Chondrocyte (in vitro differentiated cells): ENCODE results near the gene MYO1B. TPM values are rescaled to one million over a fixed set of nuclear protein-coding genes. Genes with fewer than 3 reads are reported as not detected.
A peak's percentile ranks its signal among the peaks of the same experiment; 100 is the strongest.

Experiments
- DNase-seq: peaks from one replicate; pipeline ENCODE4 v3.0.0; 2021; ENCODE audit warnings: mixed read lengths, low spot score
- H3K27ac Mint-ChIP-seq: one replicate; pipeline ENCODE4 v1.8.0; 2021; ENCODE audit warnings: mild to moderate bottlenecking, moderate library complexity, mixed read lengths; ENCODE audit not compliant: unreplicated experiment
- H3K27me3 Mint-ChIP-seq: 2 replicates; pipeline ENCODE4 v1.8.0; 2021; ENCODE audit warnings: low read depth, mixed read lengths
- H3K36me3 Mint-ChIP-seq: 2 replicates; pipeline ENCODE4 v1.8.0; 2021; ENCODE audit warnings: low read depth, mixed read lengths
- H3K4me1 Mint-ChIP-seq: 2 replicates; pipeline ENCODE4 v1.8.0; 2021; ENCODE audit warnings: low read depth, mild to moderate bottlenecking, mixed read lengths
- H3K4me3 Mint-ChIP-seq: one replicate; pipeline ENCODE4 v1.8.0; 2021; ENCODE audit warnings: mild to moderate bottlenecking, moderate library complexity, mixed read lengths; ENCODE audit not compliant: unreplicated experiment
- H3K9me3 Mint-ChIP-seq: 2 replicates; pipeline ENCODE4 v1.8.0; 2021; ENCODE audit warnings: low read depth, mixed read lengths
- total RNA-seq: library from RNA; stranded (reverse); gene quantifications from 3 replicates; pipeline ENCODE4 v1.2.1, GENCODE V29; 2021
- TF ChIP-seq, protein P1 (sequence below): fragments of 200-600 bp; sonication (generic); IDR thresholded peaks from 2 replicates; pipeline ENCODE4 v1.5.0; 2021; ENCODE audit warnings: antibody characterized with exemption, mild to moderate bottlenecking, moderate library complexity

Gene MYO1B
- total RNA-seq, 1 donor from 2014 or later = 114 TPM

DNA sequence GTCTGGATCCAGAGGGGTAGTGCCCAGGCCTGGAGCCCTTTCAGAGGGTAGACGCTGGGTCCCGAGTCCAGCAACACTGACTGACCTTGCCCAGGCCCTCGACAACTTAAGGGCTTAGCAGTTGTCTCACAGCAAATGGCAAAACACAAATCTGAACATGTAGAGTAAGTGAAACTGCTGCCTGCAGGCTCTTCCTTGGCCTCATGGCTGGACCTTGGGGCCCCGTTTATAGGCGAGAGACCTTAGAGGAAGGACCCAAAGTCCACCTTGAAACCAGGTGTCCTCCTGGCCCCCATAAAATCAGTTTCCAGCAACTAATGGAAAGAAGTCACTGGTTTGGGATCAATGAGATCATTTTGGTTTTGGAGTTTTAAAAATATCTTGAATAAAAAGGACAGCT, 154.4 kb downstream of the MYO1B start:
- H3K27me3 Mint-ChIP-seq = no peaks in the 10 kb centered on the region
- no peaks in the 10 kb centered on the region for H3K9me3 Mint-ChIP-seq
- H3K4me1 Mint-ChIP-seq = peaks cover 37% of the 10 kb centered on the region
- no peak overlapping the region for H3K4me3 Mint-ChIP-seq
- H3K27ac Mint-ChIP-seq = peak overlapping the region; percentile 17
- peaks cover 22% of the 10 kb centered on the region for H3K36me3 Mint-ChIP-seq
- no peak for DNase-seq
- TF ChIP-seq, protein P1, sequence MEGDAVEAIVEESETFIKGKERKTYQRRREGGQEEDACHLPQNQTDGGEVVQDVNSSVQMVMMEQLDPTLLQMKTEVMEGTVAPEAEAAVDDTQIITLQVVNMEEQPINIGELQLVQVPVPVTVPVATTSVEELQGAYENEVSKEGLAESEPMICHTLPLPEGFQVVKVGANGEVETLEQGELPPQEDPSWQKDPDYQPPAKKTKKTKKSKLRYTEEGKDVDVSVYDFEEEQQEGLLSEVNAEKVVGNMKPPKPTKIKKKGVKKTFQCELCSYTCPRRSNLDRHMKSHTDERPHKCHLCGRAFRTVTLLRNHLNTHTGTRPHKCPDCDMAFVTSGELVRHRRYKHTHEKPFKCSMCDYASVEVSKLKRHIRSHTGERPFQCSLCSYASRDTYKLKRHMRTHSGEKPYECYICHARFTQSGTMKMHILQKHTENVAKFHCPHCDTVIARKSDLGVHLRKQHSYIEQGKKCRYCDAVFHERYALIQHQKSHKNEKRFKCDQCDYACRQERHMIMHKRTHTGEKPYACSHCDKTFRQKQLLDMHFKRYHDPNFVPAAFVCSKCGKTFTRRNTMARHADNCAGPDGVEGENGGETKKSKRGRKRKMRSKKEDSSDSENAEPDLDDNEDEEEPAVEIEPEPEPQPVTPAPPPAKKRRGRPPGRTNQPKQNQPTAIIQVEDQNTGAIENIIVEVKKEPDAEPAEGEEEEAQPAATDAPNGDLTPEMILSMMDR = no peak

DNA sequence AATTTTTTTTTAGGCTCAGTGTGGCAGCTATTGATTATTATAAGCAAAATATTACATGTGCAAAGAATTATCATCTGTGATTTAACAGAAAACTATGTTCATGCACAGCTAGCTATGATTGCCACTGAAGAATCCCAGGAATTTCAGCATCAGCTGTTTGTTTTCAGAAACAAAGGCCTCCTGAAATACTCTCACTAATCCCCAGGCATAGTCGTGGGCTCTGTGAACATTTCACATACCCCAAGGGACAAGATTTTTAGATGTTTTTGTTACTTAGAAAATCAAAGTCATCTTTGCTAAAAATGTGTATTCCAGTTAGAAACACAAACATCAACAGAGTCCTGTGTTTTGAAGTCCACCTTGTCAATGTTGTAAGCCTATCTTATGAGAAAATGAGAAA, 156.1 kb downstream of the MYO1B start:
- TF ChIP-seq, protein P1 = no peak
- Mint-ChIP-seq H3K9me3 (no peaks in the 10 kb centered on the region), H3K4me1 (peaks cover 48% of the 10 kb centered on the region), H3K27ac (peak overlapping the region; percentile 22), H3K36me3 (peaks cover 14% of the 10 kb centered on the region), H3K27me3 (no peaks in the 10 kb centered on the region), H3K4me3 (no peak overlapping the region)
- DNase-seq = no peak

DNA sequence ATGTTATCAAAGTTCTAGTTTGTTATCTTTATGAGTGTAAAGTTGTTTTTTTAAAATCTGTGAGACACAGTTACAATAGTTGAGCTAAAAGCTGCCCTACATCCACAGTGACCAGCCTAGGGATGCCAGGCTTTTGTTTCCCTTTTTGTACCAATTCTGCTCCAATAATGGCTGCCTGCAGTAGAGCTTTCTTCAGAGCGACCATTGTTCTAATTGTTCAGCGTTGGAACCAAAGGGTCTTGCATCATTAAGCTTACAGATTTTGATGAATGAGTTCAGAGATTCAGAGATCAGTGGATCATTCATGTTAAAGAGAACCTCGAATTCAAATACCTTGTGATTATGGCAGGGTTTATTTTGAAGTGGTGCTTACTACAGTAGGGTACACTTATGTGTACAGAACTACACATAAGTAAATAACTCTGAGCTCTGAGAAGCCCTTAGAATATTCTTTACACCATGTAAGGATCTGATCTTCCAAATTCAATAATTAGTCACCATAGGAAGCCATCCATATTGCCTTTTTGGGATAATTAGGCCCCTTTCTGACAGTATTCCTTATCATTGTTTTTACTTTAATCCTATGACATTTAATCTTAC, 157.9 kb downstream of the MYO1B start:
- peaks cover 48% of the 10 kb centered on the region for H3K4me1 Mint-ChIP-seq
- H3K27ac Mint-ChIP-seq = no peak overlapping the region
- no peak overlapping the region for H3K4me3 Mint-ChIP-seq
- TF ChIP-seq, protein P1 = no peak
- H3K27me3 Mint-ChIP-seq = no peaks in the 10 kb centered on the region
- H3K9me3 Mint-ChIP-seq = no peaks in the 10 kb centered on the region
- H3K36me3 Mint-ChIP-seq = peaks cover 12% of the 10 kb centered on the region
- DNase-seq = no peak

DNA sequence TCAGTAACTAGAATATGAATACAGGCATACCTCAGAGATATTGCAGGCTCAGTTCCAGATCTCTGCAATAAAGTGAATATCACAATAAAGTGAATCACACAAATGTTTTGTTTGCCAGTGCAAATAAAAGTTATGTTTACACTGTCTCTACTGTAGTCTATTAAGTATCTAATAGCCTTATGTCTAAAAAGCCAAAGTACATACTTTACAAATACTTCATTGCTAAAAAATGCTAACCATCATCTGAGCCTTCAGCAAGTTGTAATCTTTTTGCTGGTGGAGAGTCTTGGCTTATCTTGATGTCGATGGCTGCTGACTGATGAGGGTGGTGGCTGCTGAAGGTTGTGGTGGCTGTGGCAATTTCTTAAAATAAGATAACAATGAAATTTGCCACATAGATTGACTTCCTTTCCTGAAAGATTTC, 159.4 kb downstream of the MYO1B start:
- peak overlapping the region; percentile 50 for H3K27ac Mint-ChIP-seq
- no peak for DNase-seq
- no peaks in the 10 kb centered on the region for H3K27me3 Mint-ChIP-seq
- peaks cover 51% of the 10 kb centered on the region for H3K4me1 Mint-ChIP-seq
- H3K36me3 Mint-ChIP-seq = peaks cover 18% of the 10 kb centered on the region
- H3K4me3 Mint-ChIP-seq = no peak overlapping the region
- TF ChIP-seq, protein P1 = no peak
- no peaks in the 10 kb centered on the region for H3K9me3 Mint-ChIP-seq

DNA sequence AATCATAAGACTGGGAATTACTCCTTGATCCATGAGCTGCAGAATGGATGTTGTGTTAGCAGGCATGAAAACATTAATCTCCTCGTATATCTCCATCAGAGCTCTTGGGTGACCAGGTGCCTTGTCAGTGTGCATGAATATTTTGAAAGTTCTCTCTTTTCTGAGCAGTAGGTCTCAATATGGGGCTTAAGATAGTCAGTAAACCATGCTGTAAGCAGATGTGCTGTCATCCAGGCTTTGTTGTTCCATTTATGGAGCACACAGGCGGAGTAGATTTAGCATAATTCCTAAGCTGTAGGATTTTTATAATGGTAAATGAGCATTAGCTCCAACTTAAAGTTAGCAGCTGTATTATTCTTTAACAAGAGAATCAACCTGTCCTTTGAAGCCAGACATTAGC, 160.3 kb downstream of the MYO1B start:
- Mint-ChIP-seq H3K4me1 (peaks cover 51% of the 10 kb centered on the region), H3K4me3 (no peak overlapping the region), H3K27me3 (no peaks in the 10 kb centered on the region), H3K9me3 (no peaks in the 10 kb centered on the region), H3K27ac (no peak overlapping the region), H3K36me3 (peaks cover 19% of the 10 kb centered on the region)
- DNase-seq = no peak
- TF ChIP-seq, protein P1 = no peak
